ENCODE results near the gene LGALS4.
"Not testable (repeated sequence)": the region's sequence is repeated elsewhere in the genome, so short reads cannot be mapped to it uniquely, and the experiment has no call there.

The LGALS4 gene

DNA sequence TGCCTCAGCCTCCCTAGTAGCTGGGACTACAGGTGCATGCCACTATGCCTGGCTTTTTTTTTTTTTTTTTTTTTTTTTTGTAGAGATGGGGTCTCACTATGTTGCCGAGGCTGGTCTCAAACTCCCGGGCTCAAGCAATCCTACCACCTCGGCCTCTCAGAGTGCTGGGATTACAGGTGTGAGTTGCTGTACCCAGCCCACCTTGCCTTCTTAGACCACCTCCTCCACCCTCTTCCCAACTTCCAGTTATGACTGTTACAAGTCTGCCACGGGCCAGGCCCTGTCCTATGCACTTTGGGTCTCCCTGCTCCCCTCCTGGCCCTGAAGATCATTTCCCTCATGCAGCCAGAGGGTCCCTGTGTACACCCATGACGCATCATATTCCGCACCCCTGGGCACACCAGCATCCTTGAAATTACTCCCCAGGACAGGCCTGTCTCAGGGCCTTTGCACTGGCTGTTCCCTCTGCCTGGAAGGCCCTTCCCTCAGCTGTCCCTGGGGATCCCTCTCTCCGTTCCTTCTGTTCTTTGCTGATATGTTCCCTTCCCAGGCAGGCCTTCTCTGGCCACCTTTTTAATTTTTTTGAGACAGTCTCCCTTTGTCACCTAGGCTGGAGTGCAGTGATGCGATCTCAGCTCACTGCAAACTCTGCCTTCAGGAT, 3.0 kb downstream of the LGALS4 start:
- TF ChIP-seq ESRRG (CRISPR knock-in tag; IDR thresholded peaks at IDR 0.05), result no peak
- ATAC-seq, result no peak

DNA sequence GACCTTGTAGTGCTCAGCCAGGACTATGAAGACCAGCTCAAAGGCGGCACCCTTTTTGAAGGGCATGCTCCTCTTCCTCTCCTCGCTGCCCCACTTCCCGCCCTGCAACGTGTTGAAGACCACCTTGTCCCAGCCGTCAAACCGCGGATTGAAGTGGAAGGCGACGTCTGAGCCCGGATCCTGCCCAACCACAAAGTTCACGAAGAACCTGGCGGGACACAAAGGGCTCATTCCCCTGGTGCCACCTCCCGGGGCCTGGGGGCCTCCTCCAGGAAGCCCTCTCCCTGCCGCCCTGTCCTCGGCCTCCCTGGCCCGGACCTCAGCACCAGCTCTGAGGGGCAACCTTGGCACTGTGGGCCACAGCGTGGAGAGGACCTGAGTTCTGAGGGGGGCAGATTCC, 4.0 kb downstream of the LGALS4 start:
- ATAC-seq, result no peak
- TF ChIP-seq TOX (CRISPR knock-in tag; IDR thresholded peaks at IDR 0.05; ENCODE audit: borderline replicate concordance), result no peak
- TF ChIP-seq, protein P1, sequence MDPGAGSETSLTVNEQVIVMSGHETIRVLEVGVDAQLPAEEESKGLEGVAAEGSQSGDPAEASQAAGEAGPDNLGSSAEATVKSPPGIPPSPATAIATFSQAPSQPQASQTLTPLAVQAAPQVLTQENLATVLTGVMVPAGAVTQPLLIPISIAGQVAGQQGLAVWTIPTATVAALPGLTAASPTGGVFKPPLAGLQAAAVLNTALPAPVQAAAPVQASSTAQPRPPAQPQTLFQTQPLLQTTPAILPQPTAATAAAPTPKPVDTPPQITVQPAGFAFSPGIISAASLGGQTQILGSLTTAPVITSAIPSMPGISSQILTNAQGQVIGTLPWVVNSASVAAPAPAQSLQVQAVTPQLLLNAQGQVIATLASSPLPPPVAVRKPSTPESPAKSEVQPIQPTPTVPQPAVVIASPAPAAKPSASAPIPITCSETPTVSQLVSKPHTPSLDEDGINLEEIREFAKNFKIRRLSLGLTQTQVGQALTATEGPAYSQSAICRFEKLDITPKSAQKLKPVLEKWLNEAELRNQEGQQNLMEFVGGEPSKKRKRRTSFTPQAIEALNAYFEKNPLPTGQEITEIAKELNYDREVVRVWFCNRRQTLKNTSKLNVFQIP (CRISPR knock-in tag; IDR thresholded peaks at IDR 0.05; ENCODE audit: borderline replicate concordance, low read depth), result no peak
- no peak for TF ChIP-seq ZC3H10 (CRISPR knock-in tag; IDR thresholded peaks at IDR 0.05)
- TF ChIP-seq ZFP3 (CRISPR knock-in tag; IDR thresholded peaks at IDR 0.05), result no peak
- TF ChIP-seq ZNF565 (CRISPR knock-in tag; conservative IDR thresholded peaks at IDR 0.05; ENCODE audit: low read depth), result no peak
- TF ChIP-seq TCF4 (CRISPR knock-in tag; IDR thresholded peaks at IDR 0.05; ENCODE audit: borderline replicate concordance), result no peak
- no peak for TF ChIP-seq PPARA (CRISPR knock-in tag; IDR thresholded peaks at IDR 0.05; ENCODE audit: borderline replicate concordance)
- TF ChIP-seq, protein P2, sequence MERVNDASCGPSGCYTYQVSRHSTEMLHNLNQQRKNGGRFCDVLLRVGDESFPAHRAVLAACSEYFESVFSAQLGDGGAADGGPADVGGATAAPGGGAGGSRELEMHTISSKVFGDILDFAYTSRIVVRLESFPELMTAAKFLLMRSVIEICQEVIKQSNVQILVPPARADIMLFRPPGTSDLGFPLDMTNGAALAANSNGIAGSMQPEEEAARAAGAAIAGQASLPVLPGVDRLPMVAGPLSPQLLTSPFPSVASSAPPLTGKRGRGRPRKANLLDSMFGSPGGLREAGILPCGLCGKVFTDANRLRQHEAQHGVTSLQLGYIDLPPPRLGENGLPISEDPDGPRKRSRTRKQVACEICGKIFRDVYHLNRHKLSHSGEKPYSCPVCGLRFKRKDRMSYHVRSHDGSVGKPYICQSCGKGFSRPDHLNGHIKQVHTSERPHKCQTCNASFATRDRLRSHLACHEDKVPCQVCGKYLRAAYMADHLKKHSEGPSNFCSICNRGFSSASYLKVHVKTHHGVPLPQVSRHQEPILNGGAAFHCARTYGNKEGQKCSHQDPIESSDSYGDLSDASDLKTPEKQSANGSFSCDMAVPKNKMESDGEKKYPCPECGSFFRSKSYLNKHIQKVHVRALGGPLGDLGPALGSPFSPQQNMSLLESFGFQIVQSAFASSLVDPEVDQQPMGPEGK (CRISPR knock-in tag; IDR thresholded peaks at IDR 0.05; ENCODE audit: borderline replicate concordance), result no peak
- TF ChIP-seq ZFP30 (CRISPR knock-in tag; IDR thresholded peaks at IDR 0.05), result no peak
- TF ChIP-seq SNAI2 (CRISPR knock-in tag; IDR thresholded peaks at IDR 0.05), result no peak
- TF ChIP-seq CSDC2 (CRISPR knock-in tag; IDR thresholded peaks at IDR 0.05), result no peak
- no peak for TF ChIP-seq ZNF8 (CRISPR knock-in tag; IDR thresholded peaks at IDR 0.05)
- no peak for TF ChIP-seq ARNTL (CRISPR knock-in tag; IDR thresholded peaks at IDR 0.05; ENCODE audit: borderline replicate concordance, low read depth)
- TF ChIP-seq, protein P3, sequence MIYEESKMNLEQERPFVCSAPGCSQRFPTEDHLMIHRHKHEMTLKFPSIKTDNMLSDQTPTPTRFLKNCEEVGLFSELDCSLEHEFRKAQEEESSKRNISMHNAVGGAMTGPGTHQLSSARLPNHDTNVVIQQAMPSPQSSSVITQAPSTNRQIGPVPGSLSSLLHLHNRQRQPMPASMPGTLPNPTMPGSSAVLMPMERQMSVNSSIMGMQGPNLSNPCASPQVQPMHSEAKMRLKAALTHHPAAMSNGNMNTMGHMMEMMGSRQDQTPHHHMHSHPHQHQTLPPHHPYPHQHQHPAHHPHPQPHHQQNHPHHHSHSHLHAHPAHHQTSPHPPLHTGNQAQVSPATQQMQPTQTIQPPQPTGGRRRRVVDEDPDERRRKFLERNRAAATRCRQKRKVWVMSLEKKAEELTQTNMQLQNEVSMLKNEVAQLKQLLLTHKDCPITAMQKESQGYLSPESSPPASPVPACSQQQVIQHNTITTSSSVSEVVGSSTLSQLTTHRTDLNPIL (CRISPR knock-in tag; IDR thresholded peaks at IDR 0.05; ENCODE audit: low read depth), result no peak
- no peak for TF ChIP-seq OSR1 (CRISPR knock-in tag; IDR thresholded peaks at IDR 0.05)
- no peak for TF ChIP-seq ESRRG (CRISPR knock-in tag; IDR thresholded peaks at IDR 0.05)
- TF ChIP-seq ISL1 (CRISPR knock-in tag; IDR thresholded peaks at IDR 0.05), result no peak
- TF ChIP-seq RARB (CRISPR knock-in tag; IDR thresholded peaks at IDR 0.05), result no peak
- TF ChIP-seq, protein P4, sequence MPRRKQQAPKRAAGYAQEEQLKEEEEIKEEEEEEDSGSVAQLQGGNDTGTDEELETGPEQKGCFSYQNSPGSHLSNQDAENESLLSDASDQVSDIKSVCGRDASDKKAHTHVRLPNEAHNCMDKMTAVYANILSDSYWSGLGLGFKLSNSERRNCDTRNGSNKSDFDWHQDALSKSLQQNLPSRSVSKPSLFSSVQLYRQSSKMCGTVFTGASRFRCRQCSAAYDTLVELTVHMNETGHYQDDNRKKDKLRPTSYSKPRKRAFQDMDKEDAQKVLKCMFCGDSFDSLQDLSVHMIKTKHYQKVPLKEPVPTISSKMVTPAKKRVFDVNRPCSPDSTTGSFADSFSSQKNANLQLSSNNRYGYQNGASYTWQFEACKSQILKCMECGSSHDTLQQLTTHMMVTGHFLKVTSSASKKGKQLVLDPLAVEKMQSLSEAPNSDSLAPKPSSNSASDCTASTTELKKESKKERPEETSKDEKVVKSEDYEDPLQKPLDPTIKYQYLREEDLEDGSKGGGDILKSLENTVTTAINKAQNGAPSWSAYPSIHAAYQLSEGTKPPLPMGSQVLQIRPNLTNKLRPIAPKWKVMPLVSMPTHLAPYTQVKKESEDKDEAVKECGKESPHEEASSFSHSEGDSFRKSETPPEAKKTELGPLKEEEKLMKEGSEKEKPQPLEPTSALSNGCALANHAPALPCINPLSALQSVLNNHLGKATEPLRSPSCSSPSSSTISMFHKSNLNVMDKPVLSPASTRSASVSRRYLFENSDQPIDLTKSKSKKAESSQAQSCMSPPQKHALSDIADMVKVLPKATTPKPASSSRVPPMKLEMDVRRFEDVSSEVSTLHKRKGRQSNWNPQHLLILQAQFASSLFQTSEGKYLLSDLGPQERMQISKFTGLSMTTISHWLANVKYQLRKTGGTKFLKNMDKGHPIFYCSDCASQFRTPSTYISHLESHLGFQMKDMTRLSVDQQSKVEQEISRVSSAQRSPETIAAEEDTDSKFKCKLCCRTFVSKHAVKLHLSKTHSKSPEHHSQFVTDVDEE (CRISPR knock-in tag; IDR thresholded peaks at IDR 0.05), result no peak
- TF ChIP-seq GLIS3 (CRISPR knock-in tag; IDR thresholded peaks at IDR 0.05), result no peak

DNA sequence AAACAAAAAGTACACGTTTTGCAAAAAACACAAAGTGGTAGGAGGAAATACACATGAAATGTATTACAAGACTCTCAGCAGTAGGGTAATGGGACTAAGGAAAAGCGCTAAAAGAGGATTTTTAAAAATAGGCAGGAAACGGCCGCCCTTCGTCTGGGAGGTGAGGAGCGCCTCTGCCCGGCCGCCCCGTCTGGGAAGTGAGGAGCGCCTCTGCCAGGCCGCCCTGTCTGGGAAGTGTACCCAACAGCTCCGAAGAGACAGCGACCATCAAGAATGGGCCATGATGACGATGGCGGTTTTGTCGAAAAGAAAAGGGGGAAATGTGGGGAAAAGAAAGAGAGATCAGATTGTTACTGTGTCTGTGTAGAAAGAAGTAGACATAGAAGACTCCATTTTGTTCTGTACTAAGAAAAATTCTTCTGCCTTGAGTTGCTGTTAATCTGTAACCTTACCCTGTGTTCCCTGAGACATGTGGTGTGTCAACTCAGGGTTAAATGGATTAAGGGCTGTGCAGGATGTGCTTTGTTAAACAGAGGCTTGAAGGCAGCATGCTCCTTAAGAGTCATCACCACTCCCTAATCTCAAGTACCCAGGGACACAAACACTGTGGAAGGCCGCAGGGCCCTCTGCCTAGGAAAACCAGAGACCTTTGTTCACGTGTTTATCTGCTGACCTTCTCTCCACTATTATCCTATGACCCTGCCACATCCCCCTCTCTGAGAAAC, 5.2 kb downstream of the LGALS4 start:
- ATAC-seq, result not testable (repeated sequence)

DNA sequence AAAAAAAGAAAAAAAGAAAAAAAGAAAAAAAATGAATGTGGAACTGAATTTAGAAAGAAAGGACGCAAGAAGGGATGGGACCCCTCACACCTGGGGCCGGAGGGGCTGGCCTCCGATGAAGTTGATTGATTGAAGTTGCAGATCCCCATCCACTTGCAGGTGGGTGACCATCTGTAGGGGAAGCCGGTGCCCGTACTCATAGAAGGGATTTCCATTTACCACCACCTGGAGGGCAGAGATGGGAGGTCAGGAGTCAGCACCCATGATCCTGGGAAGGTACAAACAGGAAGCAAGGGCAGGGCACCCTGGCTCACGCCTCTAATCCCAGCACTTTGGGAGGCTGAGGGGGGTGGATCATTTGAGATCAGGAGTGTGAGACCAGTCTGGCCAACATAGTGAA, 6.4 kb downstream of the LGALS4 start:
- no peak for ATAC-seq
- TF ChIP-seq, protein P4 (CRISPR knock-in tag; IDR thresholded peaks at IDR 0.05), result no peak
- no peak for TF ChIP-seq ZC3H10 (CRISPR knock-in tag; IDR thresholded peaks at IDR 0.05)
- TF ChIP-seq ZFP3 (CRISPR knock-in tag; IDR thresholded peaks at IDR 0.05), result no peak
- no peak for TF ChIP-seq CSDC2 (CRISPR knock-in tag; IDR thresholded peaks at IDR 0.05)
- TF ChIP-seq, protein P5, sequence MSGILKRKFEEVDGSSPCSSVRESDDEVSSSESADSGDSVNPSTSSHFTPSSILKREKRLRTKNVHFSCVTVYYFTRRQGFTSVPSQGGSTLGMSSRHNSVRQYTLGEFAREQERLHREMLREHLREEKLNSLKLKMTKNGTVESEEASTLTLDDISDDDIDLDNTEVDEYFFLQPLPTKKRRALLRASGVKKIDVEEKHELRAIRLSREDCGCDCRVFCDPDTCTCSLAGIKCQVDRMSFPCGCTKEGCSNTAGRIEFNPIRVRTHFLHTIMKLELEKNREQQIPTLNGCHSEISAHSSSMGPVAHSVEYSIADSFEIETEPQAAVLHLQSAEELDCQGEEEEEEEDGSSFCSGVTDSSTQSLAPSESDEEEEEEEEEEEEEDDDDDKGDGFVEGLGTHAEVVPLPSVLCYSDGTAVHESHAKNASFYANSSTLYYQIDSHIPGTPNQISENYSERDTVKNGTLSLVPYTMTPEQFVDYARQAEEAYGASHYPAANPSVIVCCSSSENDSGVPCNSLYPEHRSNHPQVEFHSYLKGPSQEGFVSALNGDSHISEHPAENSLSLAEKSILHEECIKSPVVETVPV (CRISPR knock-in tag; IDR thresholded peaks at IDR 0.05), result no peak
- TF ChIP-seq, protein P3 (CRISPR knock-in tag; IDR thresholded peaks at IDR 0.05; ENCODE audit: low read depth), result no peak
- TF ChIP-seq ARNTL (CRISPR knock-in tag; IDR thresholded peaks at IDR 0.05; ENCODE audit: borderline replicate concordance, low read depth), result no peak

Measured in SK-N-SH treated with all-trans-retinoic acid at 6 μM for 48 hours (cell line).